ENCODE measurements around the gene CAV1.
A peak's percentile ranks its signal among the peaks of the same experiment; 100 is the strongest.

The CAV1 gene

DNA sequence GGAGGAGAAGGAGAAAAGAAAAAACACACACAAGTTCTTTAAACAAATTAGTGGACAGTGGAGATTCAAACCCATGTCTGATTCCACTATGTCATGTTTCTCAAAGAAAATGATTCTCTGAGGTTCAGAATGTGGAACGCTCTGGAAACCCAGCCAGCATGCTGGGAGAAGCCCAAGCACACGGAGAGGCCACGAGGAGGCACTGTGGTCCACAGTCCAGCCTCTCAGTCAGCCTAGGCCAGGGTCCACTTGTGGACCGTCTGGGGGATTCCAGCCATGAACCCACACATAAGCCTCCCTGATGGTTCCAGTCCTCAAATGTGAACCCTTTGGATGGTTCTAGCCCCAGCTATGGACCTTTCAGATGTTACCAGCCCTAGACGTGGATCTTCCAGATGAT is 73.4 kb downstream of the CAV1 start:
- H3K27ac ChIP-seq = no peak overlapping the region
- TF ChIP-seq ZFX (IDR thresholded peaks at IDR 0.05; ENCODE audit: borderline replicate concordance) = no peak
- TF ChIP-seq, protein P1, sequence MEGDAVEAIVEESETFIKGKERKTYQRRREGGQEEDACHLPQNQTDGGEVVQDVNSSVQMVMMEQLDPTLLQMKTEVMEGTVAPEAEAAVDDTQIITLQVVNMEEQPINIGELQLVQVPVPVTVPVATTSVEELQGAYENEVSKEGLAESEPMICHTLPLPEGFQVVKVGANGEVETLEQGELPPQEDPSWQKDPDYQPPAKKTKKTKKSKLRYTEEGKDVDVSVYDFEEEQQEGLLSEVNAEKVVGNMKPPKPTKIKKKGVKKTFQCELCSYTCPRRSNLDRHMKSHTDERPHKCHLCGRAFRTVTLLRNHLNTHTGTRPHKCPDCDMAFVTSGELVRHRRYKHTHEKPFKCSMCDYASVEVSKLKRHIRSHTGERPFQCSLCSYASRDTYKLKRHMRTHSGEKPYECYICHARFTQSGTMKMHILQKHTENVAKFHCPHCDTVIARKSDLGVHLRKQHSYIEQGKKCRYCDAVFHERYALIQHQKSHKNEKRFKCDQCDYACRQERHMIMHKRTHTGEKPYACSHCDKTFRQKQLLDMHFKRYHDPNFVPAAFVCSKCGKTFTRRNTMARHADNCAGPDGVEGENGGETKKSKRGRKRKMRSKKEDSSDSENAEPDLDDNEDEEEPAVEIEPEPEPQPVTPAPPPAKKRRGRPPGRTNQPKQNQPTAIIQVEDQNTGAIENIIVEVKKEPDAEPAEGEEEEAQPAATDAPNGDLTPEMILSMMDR (IDR thresholded peaks at IDR 0.05) = peak; percentile 59

DNA sequence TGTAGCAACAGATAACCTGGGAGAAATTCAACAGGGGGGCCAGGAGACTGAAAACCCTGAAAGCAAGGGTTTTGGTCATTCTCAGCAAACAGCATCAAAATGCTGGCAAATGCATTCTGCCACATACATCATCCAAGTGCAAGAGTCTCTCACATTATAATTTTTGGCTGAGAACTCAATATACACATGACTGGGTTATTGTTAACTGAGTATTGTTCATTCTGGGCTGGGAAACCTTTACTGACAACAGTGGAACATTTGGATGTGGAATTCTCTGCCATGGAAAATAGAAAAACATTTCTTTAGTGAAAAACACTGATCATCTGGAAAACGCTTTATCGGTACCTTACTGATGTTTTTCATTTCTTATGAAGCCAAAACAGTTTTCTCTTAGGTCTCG is 74.0 kb downstream of the CAV1 start:
- no peak for TF ChIP-seq ZFX (IDR thresholded peaks at IDR 0.05; ENCODE audit: borderline replicate concordance)
- TF ChIP-seq, protein P1 (IDR thresholded peaks at IDR 0.05) = no peak
- no peak overlapping the region for H3K27ac ChIP-seq

DNA sequence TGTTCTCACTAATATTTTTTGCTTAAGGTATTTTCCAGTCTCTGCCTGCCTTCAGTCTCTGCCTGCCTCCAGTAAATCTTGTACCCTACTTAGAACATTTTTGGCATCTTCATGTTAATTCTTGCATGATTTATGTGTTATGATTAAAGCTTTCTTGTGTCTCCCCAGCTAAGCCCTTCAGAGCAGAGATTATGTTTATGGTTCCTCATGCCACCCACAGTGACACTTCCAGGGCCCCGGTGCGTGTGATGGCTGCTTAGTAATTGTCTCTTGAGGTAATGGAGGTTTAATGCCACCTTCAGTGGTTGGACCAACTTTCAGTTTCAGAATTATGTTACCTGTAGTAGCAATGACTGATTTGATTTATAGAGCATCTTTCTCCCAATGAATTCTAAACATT is 76.6 kb downstream of the CAV1 start:
- TF ChIP-seq, protein P1 (IDR thresholded peaks at IDR 0.05) = no peak
- no peak for TF ChIP-seq ZFX (IDR thresholded peaks at IDR 0.05; ENCODE audit: borderline replicate concordance)

DNA sequence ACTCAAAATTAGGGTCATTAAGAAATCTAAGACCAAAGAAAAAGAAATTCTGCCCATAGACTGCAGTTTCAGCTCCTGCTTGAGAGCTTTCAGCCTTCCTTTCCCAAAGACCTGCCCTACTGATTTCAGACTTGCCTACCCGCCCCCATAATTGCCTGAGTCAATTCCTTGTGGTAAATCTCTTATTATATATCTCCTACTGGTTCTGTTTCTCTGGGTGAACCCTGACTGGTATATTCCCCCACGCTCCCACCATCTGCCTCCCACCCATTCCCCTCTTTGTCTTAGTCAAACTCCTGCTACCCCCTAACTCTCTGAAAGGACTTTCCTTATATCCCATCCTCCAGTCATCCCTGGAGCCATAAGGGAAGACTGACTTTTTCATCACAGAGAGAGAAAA is 82.5 kb downstream of the CAV1 start:
- H3K27ac ChIP-seq = no peak overlapping the region
- TF ChIP-seq ZFX (IDR thresholded peaks at IDR 0.05; ENCODE audit: borderline replicate concordance) = no peak
- TF ChIP-seq, protein P1 (IDR thresholded peaks at IDR 0.05) = no peak

More for the DNA sequence above, 76.6 kb downstream of the CAV1 start:
- H3K27ac ChIP-seq = no peak overlapping the region

DNA sequence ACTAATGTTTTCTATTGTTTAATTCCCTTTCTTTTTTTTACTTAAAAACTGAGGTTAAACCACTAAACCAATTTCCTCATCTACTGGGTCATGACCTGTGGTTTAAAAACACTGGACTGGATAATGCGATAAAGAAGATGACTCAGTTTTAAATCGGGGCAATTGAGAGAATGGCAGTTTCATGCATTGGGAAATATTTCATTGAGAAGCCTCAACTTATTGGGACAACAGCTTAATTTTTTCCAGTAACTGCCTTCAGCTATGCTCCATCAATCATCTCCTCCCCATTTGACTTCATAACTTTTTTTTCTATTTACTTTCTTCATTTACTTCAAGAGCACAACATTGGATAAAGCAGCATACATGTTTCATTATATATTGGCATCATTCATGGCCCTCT is 85.4 kb downstream of the CAV1 start:
- H3K27ac ChIP-seq = no peak overlapping the region

DNA sequence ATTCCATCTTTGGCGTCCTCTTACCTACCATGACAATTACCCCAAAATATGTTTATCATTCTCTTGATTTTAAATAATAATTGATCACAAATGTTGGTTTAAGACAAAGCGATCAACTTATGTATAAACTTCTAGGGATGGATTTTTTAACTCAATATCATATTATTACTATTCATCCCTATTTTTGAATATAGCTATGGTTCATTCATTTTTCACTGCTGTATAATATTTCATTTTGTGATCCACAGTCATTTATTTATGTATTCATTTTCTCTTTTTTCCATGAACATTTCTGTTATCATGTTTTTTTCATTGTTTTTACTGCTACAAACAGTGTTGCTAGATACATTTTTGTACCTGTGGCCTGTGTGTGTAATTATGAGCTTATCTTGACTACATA is 85.9 kb downstream of the CAV1 start:
- TF ChIP-seq, protein P1 (IDR thresholded peaks at IDR 0.05) = no peak
- no peak for TF ChIP-seq ZFX (IDR thresholded peaks at IDR 0.05; ENCODE audit: borderline replicate concordance)
- H3K27ac ChIP-seq = no peak overlapping the region

More for the DNA sequence above, 85.4 kb downstream of the CAV1 start:
- TF ChIP-seq, protein P1 (IDR thresholded peaks at IDR 0.05) = no peak
- TF ChIP-seq ZFX (IDR thresholded peaks at IDR 0.05; ENCODE audit: borderline replicate concordance) = no peak
